Spleen (tissue), 7 donors: ENCODE measurements around the gene RTN4R.

Experiments
- POLR2AphosphoS5 ChIP-seq, 3 donors: sonication (generic); formaldehyde crosslinking; IDR thresholded peaks; one replicate each; pipeline ENCODE4 v1.5.1; 2017; ENCODE audit warnings: antibody characterized with exemption in 3 of 3
- TF ChIP-seq, protein P1 (sequence below), 11 experiments: fragments of 200-600 bp in 7 of 11; fragments of 450-650 bp in 4 of 11; sonication (generic) in 4 of 11; IDR thresholded peaks in 8 of 11; conservative IDR thresholded peaks in 3 of 11; 1 replicate in 7 of 11; 2 replicates in 4 of 11; pipeline versions ENCODE4 v1.4.0 to v1.8.0; 2016 to 2021; ENCODE audit warnings: antibody characterized with exemption in 11 of 11, inconsistent platforms in 4 of 11, mild to moderate bottlenecking in 1 of 11
- donor health status: DM: no; HTN: no; CAD: no; lungs with moderate emphysema.
- donor health status: DM: no; HTN: no; CAD: no.
- donor health status: DM: no; HTN: no; CAD: no.

DNA sequence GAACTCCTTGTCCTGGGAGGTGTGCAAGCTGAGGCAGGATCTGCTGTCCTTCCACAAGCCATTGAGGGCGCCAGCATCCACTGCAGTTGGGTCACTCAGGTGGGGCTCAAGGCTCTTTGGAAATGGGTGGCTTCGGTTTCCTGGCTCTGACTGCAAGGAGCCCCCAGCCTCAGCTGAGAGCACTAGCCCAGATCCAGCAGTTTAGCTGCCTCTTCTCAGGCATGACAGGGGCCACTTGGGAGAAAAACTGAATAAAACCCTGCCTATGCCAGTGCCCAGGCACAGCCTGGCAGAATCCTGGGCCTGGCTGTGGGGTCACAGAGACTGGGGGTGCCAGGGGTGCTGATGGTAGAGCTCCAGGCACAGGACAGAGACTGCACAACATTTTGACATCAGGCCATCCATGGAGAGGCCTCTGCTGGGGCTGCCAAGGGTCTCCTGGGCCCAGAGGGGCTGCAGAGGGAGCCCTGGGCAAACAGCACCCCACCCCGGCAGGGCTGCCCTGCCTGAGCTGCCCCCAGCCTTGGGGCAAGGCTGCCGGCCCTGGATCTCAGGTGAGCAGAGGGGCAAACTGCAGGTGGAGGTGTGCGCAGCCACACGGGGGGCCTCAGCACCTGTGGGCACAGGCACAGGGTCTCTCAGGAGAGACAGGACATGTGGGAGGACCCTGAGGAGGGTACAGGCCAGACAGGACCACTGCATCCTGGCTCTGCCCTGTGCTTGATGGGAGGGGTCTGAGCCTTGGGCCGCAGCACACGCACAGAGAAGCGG lies 28.3 kb downstream of the RTN4R start:
- TF ChIP-seq, protein P1, sequence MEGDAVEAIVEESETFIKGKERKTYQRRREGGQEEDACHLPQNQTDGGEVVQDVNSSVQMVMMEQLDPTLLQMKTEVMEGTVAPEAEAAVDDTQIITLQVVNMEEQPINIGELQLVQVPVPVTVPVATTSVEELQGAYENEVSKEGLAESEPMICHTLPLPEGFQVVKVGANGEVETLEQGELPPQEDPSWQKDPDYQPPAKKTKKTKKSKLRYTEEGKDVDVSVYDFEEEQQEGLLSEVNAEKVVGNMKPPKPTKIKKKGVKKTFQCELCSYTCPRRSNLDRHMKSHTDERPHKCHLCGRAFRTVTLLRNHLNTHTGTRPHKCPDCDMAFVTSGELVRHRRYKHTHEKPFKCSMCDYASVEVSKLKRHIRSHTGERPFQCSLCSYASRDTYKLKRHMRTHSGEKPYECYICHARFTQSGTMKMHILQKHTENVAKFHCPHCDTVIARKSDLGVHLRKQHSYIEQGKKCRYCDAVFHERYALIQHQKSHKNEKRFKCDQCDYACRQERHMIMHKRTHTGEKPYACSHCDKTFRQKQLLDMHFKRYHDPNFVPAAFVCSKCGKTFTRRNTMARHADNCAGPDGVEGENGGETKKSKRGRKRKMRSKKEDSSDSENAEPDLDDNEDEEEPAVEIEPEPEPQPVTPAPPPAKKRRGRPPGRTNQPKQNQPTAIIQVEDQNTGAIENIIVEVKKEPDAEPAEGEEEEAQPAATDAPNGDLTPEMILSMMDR (IDR thresholded peaks at IDR 0.05 in 8 of 11, conservative IDR thresholded peaks at IDR 0.05 in 3 of 11) = no peak
- TF ChIP-seq POLR2AphosphoS5 (IDR thresholded peaks at IDR 0.05) = no peak
